Neural progenitor cell (in vitro differentiated cells): ENCODE data around the gene MTCL1. TPM values are rescaled to one million over a fixed set of nuclear protein-coding genes. Genes with fewer than 3 reads are reported as not detected.
A peak's percentile ranks its signal among the peaks of the same experiment; 100 is the strongest.

Source experiments
- DNase-seq: peaks from one replicate; pipeline ENCODE4 v3.0.0-alpha.2; 2016; ENCODE audit warnings: low spot score
- H2AFZ ChIP-seq: fragments of 200-600 bp; sonication (generic); replicated peaks from 2 replicates; pipeline ENCODE4 v1.6.1; 2016; ENCODE audit warnings: antibody characterized with exemption
- H3F3A ChIP-seq: fragments of 200-600 bp; sonication (generic); 2 replicates; pipeline ENCODE4 v1.6.1; 2016; ENCODE audit warnings: antibody characterized with exemption, low read depth
- H3K27ac ChIP-seq: fragments of 200-600 bp; sonication (generic); 2 replicates; pipeline ENCODE4 v1.5.1; 2016; ENCODE audit warnings: mild to moderate bottlenecking
- H3K27me3 ChIP-seq: fragments of 200-600 bp; sonication (generic); 2 replicates; pipeline ENCODE4 v1.6.1; 2016; ENCODE audit warnings: mild to moderate bottlenecking, moderate library complexity
- H3K36me3 ChIP-seq: fragments of 200-600 bp; sonication (generic); 2 replicates; pipeline ENCODE4 v1.5.1; 2016
- H3K4me1 ChIP-seq: fragments of 200-600 bp; sonication (generic); 2 replicates; pipeline ENCODE4 v1.6.1; 2016; ENCODE audit warnings: mixed run types
- H3K4me2 ChIP-seq: fragments of 200-600 bp; sonication (generic); 2 replicates; pipeline ENCODE4 v1.6.1; 2016
- H3K4me3 ChIP-seq: fragments of 200-600 bp; sonication (generic); 2 replicates; pipeline ENCODE4 v1.5.1; 2016
- H3K79me2 ChIP-seq: fragments of 200-600 bp; sonication (generic); 2 replicates; pipeline ENCODE4 v1.6.1; 2016; ENCODE audit warnings: low read depth
- H3K9ac ChIP-seq: fragments of 200-600 bp; sonication (generic); 2 replicates; pipeline ENCODE4 v1.6.1; 2016
- H3K9me3 ChIP-seq: fragments of 200-600 bp; sonication (generic); 2 replicates; pipeline ENCODE4 v1.5.1; 2016; ENCODE audit warnings: low read depth
- H4K20me1 ChIP-seq: fragments of 200-600 bp; sonication (generic); 2 replicates; pipeline ENCODE4 v1.6.1; 2016; ENCODE audit warnings: low read depth
- H3K27ac Mint-ChIP-seq: 3 replicates; pipeline ENCODE4 v1.8.0; 2021; ENCODE audit warnings: mixed read lengths
- H3K27me3 Mint-ChIP-seq: 2 replicates; pipeline ENCODE4 v1.8.0; 2022; ENCODE audit warnings: low read depth, mild to moderate bottlenecking, inconsistent platforms, moderate library complexity, mixed read lengths; ENCODE audit not compliant: insufficient read depth
- H3K36me3 Mint-ChIP-seq: 3 replicates; pipeline ENCODE4 v1.8.0; 2021; ENCODE audit warnings: mixed read lengths
- H3K4me1 Mint-ChIP-seq: 3 replicates; pipeline ENCODE4 v1.8.0; 2021; ENCODE audit warnings: mixed read lengths
- H3K4me3 Mint-ChIP-seq: 3 replicates; pipeline ENCODE4 v1.8.0; 2021; ENCODE audit warnings: mild to moderate bottlenecking, moderate library complexity, mixed read lengths
- H3K9me3 Mint-ChIP-seq: 3 replicates; pipeline ENCODE4 v1.8.0; 2020; ENCODE audit warnings: mixed read lengths
- CTCF ChIP-seq: fragments of 200-600 bp; sonication (generic); IDR thresholded peaks from 2 replicates; pipeline ENCODE4 v1.5.1; 2017; ENCODE audit warnings: antibody characterized with exemption, mild to moderate bottlenecking
- EZH2 ChIP-seq: fragments of 200-600 bp; sonication (generic); IDR thresholded peaks from 2 replicates; pipeline ENCODE4 v1.6.1; 2017; ENCODE audit warnings: antibody characterized with exemption, mild to moderate bottlenecking, moderate library complexity
- EZH2phosphoT487 ChIP-seq: fragments of 200-600 bp; sonication (generic); IDR thresholded peaks from 2 replicates; pipeline ENCODE4 v1.6.1; 2017; ENCODE audit warnings: antibody characterized with exemption
- total RNA-seq: library from RNA; depleted of rRNA; stranded (reverse); fragments of >200 nt; gene quantifications from 2 replicates; pipeline ENCODE4 v1.2.3, GENCODE V29; 2015; ENCODE audit warnings: low replicate concordance

MTCL1 gene
- total RNA-seq, 1 donor from 2014 or later, result 36.9 TPM

DNA sequence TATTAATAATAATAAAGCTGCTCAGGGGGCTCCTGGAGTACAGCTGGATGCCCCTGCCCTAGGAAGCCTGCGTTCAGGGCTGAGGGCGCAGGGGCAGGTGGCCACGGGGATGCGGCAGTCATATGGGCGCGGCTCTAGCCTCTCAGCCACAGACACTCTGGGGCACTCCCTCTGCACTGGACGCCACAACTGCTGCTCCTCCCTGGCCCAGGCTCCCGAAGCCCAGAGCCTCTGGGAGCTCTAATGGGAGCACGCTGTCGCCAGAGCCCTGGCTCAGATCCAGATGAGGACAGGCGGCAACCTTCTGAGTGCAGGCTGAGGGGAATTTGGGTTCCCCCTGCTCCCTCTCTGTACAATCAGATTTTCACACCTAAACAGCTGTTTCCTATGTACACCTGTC is 93.6 kb downstream of the MTCL1 start:
- Mint-ChIP-seq H3K4me3 (no peak overlapping the region), H3K27ac (no peak overlapping the region), H3K9me3 (no peaks in the 10 kb centered on the region), H3K36me3 (no peaks in the 10 kb centered on the region), H3K4me1 (peaks cover 75% of the 10 kb centered on the region), H3K27me3 (no peaks in the 10 kb centered on the region)
- H3K4me2 ChIP-seq, result no peak overlapping the region
- H3K9me3 ChIP-seq, result no peaks in the 10 kb centered on the region
- TF ChIP-seq EZH2phosphoT487 (no peak), EZH2 (no peak), CTCF (no peak)
- H4K20me1 ChIP-seq, result no peaks in the 10 kb centered on the region
- no peak overlapping the region for H3K9ac ChIP-seq
- no peak for DNase-seq
- H3K36me3 ChIP-seq, result no peaks in the 10 kb centered on the region
- H3K79me2 ChIP-seq, result no peaks in the 10 kb centered on the region
- no peak overlapping the region for H3K4me3 ChIP-seq
- peaks cover 34% of the 10 kb centered on the region for H3K4me1 ChIP-seq
- H2AFZ ChIP-seq, result no peak overlapping the region
- no peaks in the 10 kb centered on the region for H3K27me3 ChIP-seq
- H3K27ac ChIP-seq, result no peak overlapping the region
- H3F3A ChIP-seq, result peaks cover 22% of the 10 kb centered on the region

DNA sequence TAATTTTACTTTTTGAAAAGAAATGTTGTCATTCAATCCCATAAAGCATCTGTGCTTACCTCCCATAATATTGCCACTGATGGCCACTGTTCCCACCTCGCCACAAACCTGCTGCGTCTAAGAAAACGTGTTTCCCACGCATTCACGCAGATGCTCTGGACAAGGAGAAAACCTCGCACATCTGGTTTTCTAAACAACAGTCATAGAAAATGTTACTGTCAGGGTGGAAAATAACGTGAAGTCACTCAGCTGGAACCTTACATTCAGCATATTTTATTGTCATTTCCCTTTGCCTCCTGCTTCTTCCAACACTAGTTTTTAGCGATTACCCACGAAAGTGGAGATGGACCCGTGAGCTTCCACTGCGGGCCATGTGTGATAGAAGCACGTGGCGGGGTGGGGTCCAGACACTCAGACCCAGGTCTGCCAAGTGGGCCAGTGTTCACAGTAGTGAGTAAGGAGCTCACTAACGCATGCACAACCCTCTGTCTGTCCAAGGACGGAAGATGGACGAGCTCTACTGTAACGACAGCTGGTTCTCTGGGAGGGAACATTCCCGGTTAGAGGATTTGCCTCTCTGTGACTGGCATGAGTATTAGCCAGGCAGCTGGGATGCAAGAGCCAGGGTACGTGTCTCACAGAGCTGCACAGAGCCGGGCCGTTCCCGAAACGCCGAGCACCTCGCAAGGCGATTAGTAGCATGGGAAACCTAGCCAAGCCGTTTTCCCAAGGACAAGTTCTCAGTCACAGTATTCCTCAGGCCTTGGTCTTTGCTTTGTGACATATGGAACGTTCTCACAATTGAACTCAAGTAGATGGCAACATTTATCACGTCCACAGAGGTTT is 94.5 kb downstream of the MTCL1 start:
- no peak for TF ChIP-seq CTCF
- TF ChIP-seq EZH2phosphoT487, result no peak
- no peak for TF ChIP-seq EZH2
- Histone ChIP-seq H3F3A (peaks cover 22% of the 10 kb centered on the region), H4K20me1 (no peaks in the 10 kb centered on the region), H3K27me3 (no peaks in the 10 kb centered on the region), H3K9ac (no peak overlapping the region), H3K4me2 (peak overlapping the region; percentile 33), H3K27ac (peak overlapping the region; percentile 77), H3K9me3 (no peaks in the 10 kb centered on the region), H3K4me1 (peaks cover 31% of the 10 kb centered on the region), H3K79me2 (no peaks in the 10 kb centered on the region), H3K4me3 (no peak overlapping the region), H3K36me3 (no peaks in the 10 kb centered on the region), H2AFZ (no peak overlapping the region)
- Mint-ChIP-seq H3K4me3 (no peak overlapping the region), H3K9me3 (no peaks in the 10 kb centered on the region), H3K4me1 (peaks cover 68% of the 10 kb centered on the region), H3K36me3 (peaks cover 2% of the 10 kb centered on the region), H3K27me3 (peaks cover 2% of the 10 kb centered on the region), H3K27ac (no peak overlapping the region)
- no peak for DNase-seq

GRCh38 chr18:8800445-8800844 is 95.1 kb downstream of the MTCL1 start:
- Histone ChIP-seq H3K9ac (no peak overlapping the region), H3K9me3 (no peaks in the 10 kb centered on the region), H3F3A (peaks cover 22% of the 10 kb centered on the region), H3K4me1 (peaks cover 31% of the 10 kb centered on the region), H3K36me3 (no peaks in the 10 kb centered on the region), H3K79me2 (no peaks in the 10 kb centered on the region), H3K4me2 (peak overlapping the region; percentile 33), H3K27me3 (no peaks in the 10 kb centered on the region), H2AFZ (no peak overlapping the region), H3K4me3 (no peak overlapping the region), H3K27ac (peak overlapping the region; percentile 77), H4K20me1 (no peaks in the 10 kb centered on the region)
- H3K9me3 Mint-ChIP-seq, result no peaks in the 10 kb centered on the region
- H3K27me3 Mint-ChIP-seq, result peaks cover 2% of the 10 kb centered on the region
- H3K4me3 Mint-ChIP-seq, result no peak overlapping the region
- peak overlapping the region; percentile 50 for H3K27ac Mint-ChIP-seq
- peak; percentile 76 for DNase-seq
- TF ChIP-seq EZH2 (no peak), EZH2phosphoT487 (no peak), CTCF (no peak)
- peaks cover 62% of the 10 kb centered on the region for H3K4me1 Mint-ChIP-seq
- H3K36me3 Mint-ChIP-seq, result peaks cover 2% of the 10 kb centered on the region
